Measurements from ENCODE around the gene PDS5B. TPM values are rescaled to one million over a fixed set of nuclear protein-coding genes. Genes with fewer than 3 reads are reported as not detected.

Gene PDS5B
- total and polyA plus RNA-seq, 2 of the 8 experiments (the other 6 are each of a cell fraction or from before 2014, with no cell fraction given) = 5.5 to 54.6 TPM

GRCh38 chr13:32657309-32657708 lies 71.1 kb downstream of the PDS5B start (continued):
- TF ChIP-seq CHD7 (IDR thresholded peaks at IDR 0.05; ENCODE audit: insufficient replicate concordance, low read length) (no peak), CTBP2 (IDR thresholded peaks at IDR 0.05; ENCODE audit: borderline replicate concordance, insufficient read depth, insufficient read length, low read length) (no peak), RAD21 (IDR thresholded peaks at IDR 0.05 in 1 of 2, conservative IDR thresholded peaks at IDR 0.05 in 1 of 2; ENCODE audit: low read depth in 2 of 2, low read length in 2 of 2) (no peak), SIX5 (IDR thresholded peaks at IDR 0.05; ENCODE audit: low read depth, low read length) (no peak), ZNF274 (IDR thresholded peaks at IDR 0.05; ENCODE audit: borderline replicate concordance, extremely low read depth, low read length) (no peak), CBX5 (IDR thresholded peaks at IDR 0.05; ENCODE audit: low read depth, low read length) (no peak), GABPA (IDR thresholded peaks at IDR 0.05; ENCODE audit: borderline replicate concordance, insufficient read depth, low read length) (no peak)
- TF ChIP-seq, protein P1, sequence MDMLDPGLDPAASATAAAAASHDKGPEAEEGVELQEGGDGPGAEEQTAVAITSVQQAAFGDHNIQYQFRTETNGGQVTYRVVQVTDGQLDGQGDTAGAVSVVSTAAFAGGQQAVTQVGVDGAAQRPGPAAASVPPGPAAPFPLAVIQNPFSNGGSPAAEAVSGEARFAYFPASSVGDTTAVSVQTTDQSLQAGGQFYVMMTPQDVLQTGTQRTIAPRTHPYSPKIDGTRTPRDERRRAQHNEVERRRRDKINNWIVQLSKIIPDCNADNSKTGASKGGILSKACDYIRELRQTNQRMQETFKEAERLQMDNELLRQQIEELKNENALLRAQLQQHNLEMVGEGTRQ (IDR thresholded peaks at IDR 0.05; ENCODE audit: low read length) = no peak
- TF ChIP-seq, protein P2, sequence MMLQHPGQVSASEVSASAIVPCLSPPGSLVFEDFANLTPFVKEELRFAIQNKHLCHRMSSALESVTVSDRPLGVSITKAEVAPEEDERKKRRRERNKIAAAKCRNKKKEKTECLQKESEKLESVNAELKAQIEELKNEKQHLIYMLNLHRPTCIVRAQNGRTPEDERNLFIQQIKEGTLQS (IDR thresholded peaks at IDR 0.05; ENCODE audit: insufficient read depth, low read depth, low read length) = no peak

Data from H1 (cell line).